PC-3 (cell line): ENCODE data around the gene SLC4A4. TPM values are rescaled to one million over a fixed set of nuclear protein-coding genes. Genes with fewer than 3 reads are reported as not detected.

ENCODE experiments used
- ATAC-seq: fragments of 200-7000 bp; cut with Tn5 transposase; 2 replicates; pipeline ENCODE4 v1.9.1; 2020; ENCODE audit warnings: mild to moderate bottlenecking, moderate library complexity
- BruUV-seq: library from RNA; stranded (reverse); fragments of 400-500 nt; replicated peaks from 2 replicates; lab custom pipeline; 2021; lab: Mats Ljungman, UMichigan
- CTCF ChIA-PET: fragments of 300-600 bp; sonication (Branson Sonifier 250); formaldehyde crosslinking; loops from one replicate; lab custom pipeline; 2022; ENCODE audit warnings: antibody characterized with exemption; lab: Charles Lee
- POLR2A ChIA-PET: fragments of 300-600 bp; sonication (Branson Sonifier 250); formaldehyde crosslinking; loops from one replicate; lab custom pipeline; 2022; ENCODE audit warnings: antibody characterized with exemption; ENCODE audit not compliant: unreplicated experiment; lab: Charles Lee
- DNase-seq: peaks from one replicate; pipeline ENCODE4 v3.0.0-alpha.2; 2015
- H2AFZ ChIP-seq: fragments of 300-600 bp; sonication (generic); 2 replicates; pipeline ENCODE4 v1.6.0; 2016; ENCODE audit warnings: antibody characterized with exemption, low read length
- H3F3A ChIP-seq: fragments of 300-600 bp; sonication (generic); one replicate; pipeline ENCODE4 v1.6.0; 2017; ENCODE audit warnings: antibody characterized with exemption, low read length, control low read depth, mild to moderate bottlenecking; ENCODE audit not compliant: unreplicated experiment
- H3K27ac ChIP-seq: fragments of 300-600 bp; sonication (generic); 2 replicates; pipeline ENCODE4 v1.5.1; 2016; ENCODE audit warnings: mild to moderate bottlenecking, low read length
- H3K27me3 ChIP-seq: fragments of 300-600 bp; sonication (generic); 2 replicates; pipeline ENCODE4 v1.6.1; 2016; ENCODE audit warnings: low read length, mixed read lengths
- H3K36me3 ChIP-seq: fragments of 300-600 bp; sonication (generic); 2 replicates; pipeline ENCODE4 v1.6.1; 2016; ENCODE audit warnings: low read depth, mixed run types, low read length, mixed read lengths
- H3K4me1 ChIP-seq: fragments of 300-600 bp; sonication (generic); 2 replicates; pipeline ENCODE4 v1.5.1; 2016; ENCODE audit warnings: low read length; ENCODE audit not compliant: insufficient read depth
- H3K4me2 ChIP-seq: fragments of 300-600 bp; sonication (generic); 2 replicates; pipeline ENCODE4 v1.6.0; 2016; ENCODE audit warnings: low read length
- H3K4me3 ChIP-seq: fragments of 300-600 bp; sonication (generic); 2 replicates; pipeline ENCODE4 v1.5.1; 2016; ENCODE audit warnings: mild to moderate bottlenecking, low read length, mixed read lengths
- H3K79me2 ChIP-seq: fragments of 300-600 bp; sonication (generic); 2 replicates; pipeline ENCODE4 v1.6.1; 2017; ENCODE audit warnings: low read length, mixed read lengths
- H3K9ac ChIP-seq: fragments of 300-600 bp; sonication (generic); 2 replicates; pipeline ENCODE4 v1.6.0; 2016; ENCODE audit warnings: mild to moderate bottlenecking, low read length
- H3K9me2 ChIP-seq: fragments of 300-600 bp; sonication (generic); replicated peaks from 2 replicates; pipeline ENCODE4 v1.6.1; 2016; ENCODE audit warnings: mixed run types, low read length, mixed read lengths
- H3K9me3 ChIP-seq: fragments of 300-600 bp; sonication (generic); 2 replicates; pipeline ENCODE4 v1.6.1; 2016; ENCODE audit warnings: low read length, mixed read lengths
- H4K20me1 ChIP-seq: fragments of 300-600 bp; sonication (generic); 2 replicates; pipeline ENCODE4 v1.6.1; 2016; ENCODE audit warnings: low read length, mixed read lengths
- CTCF ChIP-seq: fragments of 300-600 bp; sonication (generic); conservative IDR thresholded peaks from 2 replicates; pipeline ENCODE4 v1.5.1; 2017; ENCODE audit warnings: antibody characterized with exemption, low read depth, mild to moderate bottlenecking, low read length
- EZH2 ChIP-seq: fragments of 300-600 bp; sonication (generic); IDR thresholded peaks from one replicate; pipeline ENCODE4 v1.6.1; 2017; ENCODE audit warnings: antibody characterized with exemption, mild to moderate bottlenecking, low read length; ENCODE audit not compliant: unreplicated experiment
- EZH2phosphoT487 ChIP-seq: fragments of 300-600 bp; sonication (generic); IDR thresholded peaks from 2 replicates; pipeline ENCODE4 v1.6.1; 2018; ENCODE audit warnings: mild to moderate bottlenecking, antibody characterized with exemption, low read length, borderline replicate concordance
- intact Hi-C: fragments of 100-400 bp; cut with micrococcal nuclease; formaldehyde crosslinking; loops from 2 replicates; pipeline ENCODE4 v1.9.0; 2023
- total RNA-seq: library from RNA; depleted of rRNA; stranded (reverse); fragments of >200 nt; gene quantifications from 2 replicates; pipeline ENCODE4 v1.2.3, GENCODE V29; 2014

The SLC4A4 gene
- total RNA-seq, 1 experiment from 2014 or later = 0.47 TPM

GRCh38 chr4:71587995-71588394 is 249.2 kb downstream of the SLC4A4 start:
- H4K20me1 ChIP-seq = no peaks in the 10 kb centered on the region
- H2AFZ ChIP-seq = no peak overlapping the region
- H3K9ac ChIP-seq = no peak overlapping the region
- no peak overlapping the region for H3K4me2 ChIP-seq
- no peaks in the 10 kb centered on the region for H3K79me2 ChIP-seq
- TF ChIP-seq CTCF = no peak
- no peak for TF ChIP-seq EZH2
- no peak for TF ChIP-seq EZH2phosphoT487
- CTCF ChIA-PET = no interaction called here
- H3K36me3 ChIP-seq = no peaks in the 10 kb centered on the region
- H3K27me3 ChIP-seq = no peaks in the 10 kb centered on the region
- no peaks in the 10 kb centered on the region for H3K9me3 ChIP-seq
- no peak for DNase-seq
- POLR2A ChIA-PET = interaction anchor here (0.6 kb wide), 1 partner anchor 1670 kb away, joined by 7 read pairs; the partner anchor contains the start of gene ANKRD17
- intact Hi-C loops = no loop called here
- peaks cover 10% of the 10 kb centered on the region for H3K4me1 ChIP-seq
- no TSS peak for BruUV-seq
- ATAC-seq = no peak
- no peaks in the 10 kb centered on the region for H3F3A ChIP-seq
- no peak overlapping the region for H3K27ac ChIP-seq
- no peak overlapping the region for H3K4me3 ChIP-seq
- H3K9me2 ChIP-seq = no peaks in the 10 kb centered on the region

GRCh38 chr4:71592793-71593192 is 254.0 kb downstream of the SLC4A4 start:
- ChIA-PET POLR2A (no interaction called here), CTCF (no interaction called here)
- Histone ChIP-seq H3K9me2 (no peaks in the 10 kb centered on the region), H3K9ac (no peak overlapping the region), H3K4me3 (no peak overlapping the region), H4K20me1 (no peaks in the 10 kb centered on the region), H3K9me3 (no peaks in the 10 kb centered on the region), H2AFZ (no peak overlapping the region), H3K27ac (no peak overlapping the region), H3K4me2 (no peak overlapping the region), H3K79me2 (no peaks in the 10 kb centered on the region), H3K4me1 (no peaks in the 10 kb centered on the region), H3K27me3 (no peaks in the 10 kb centered on the region), H3F3A (no peaks in the 10 kb centered on the region), H3K36me3 (no peaks in the 10 kb centered on the region)
- intact Hi-C loops = no loop called here
- TF ChIP-seq CTCF (no peak), EZH2phosphoT487 (no peak), EZH2 (no peak)
- no peak for DNase-seq
- BruUV-seq = no TSS peak
- no peak for ATAC-seq

GRCh38 chr4:71593311-71593710 is 254.5 kb downstream of the SLC4A4 start:
- CTCF ChIA-PET = no interaction called here

More at GRCh38 chr4:71593311-71593710, 254.5 kb downstream of the SLC4A4 start:
- Histone ChIP-seq H3K36me3 (no peaks in the 10 kb centered on the region), H3F3A (no peaks in the 10 kb centered on the region), H4K20me1 (no peaks in the 10 kb centered on the region), H3K4me2 (no peak overlapping the region), H3K9me2 (no peaks in the 10 kb centered on the region), H3K27ac (no peak overlapping the region), H2AFZ (no peak overlapping the region), H3K9ac (no peak overlapping the region), H3K27me3 (no peaks in the 10 kb centered on the region), H3K4me1 (no peaks in the 10 kb centered on the region), H3K9me3 (no peaks in the 10 kb centered on the region), H3K4me3 (no peak overlapping the region), H3K79me2 (no peaks in the 10 kb centered on the region)
- no peak for TF ChIP-seq CTCF
- TF ChIP-seq EZH2phosphoT487 = no peak
- TF ChIP-seq EZH2 = no peak
- POLR2A ChIA-PET = no interaction called here
- intact Hi-C loops = no loop called here
- no TSS peak for BruUV-seq
- no peak for ATAC-seq
- DNase-seq = no peak
